Heart left ventricle (tissue), 16 donors: ENCODE results near the gene LGALS14. TPM values are rescaled to one million over a fixed set of nuclear protein-coding genes. Genes with fewer than 3 reads are reported as not detected.
A peak's percentile ranks its signal among the peaks of the same experiment; 100 is the strongest.

ENCODE experiments used
- ATAC-seq, 4 donors: fragments of 200-7000 bp; cut with Tn5 transposase; one replicate each; pipeline ENCODE4 v1.9.1; 2020 to 2022; ENCODE audit warnings: moderate library complexity in 4 of 4, mild to moderate bottlenecking in 3 of 4, moderate number of reproducible peaks in 1 of 4
- DNase-seq, 5 donors: peaks; one replicate each; pipeline ENCODE4 v3.0.0-alpha.2; 2020
- H3K27ac ChIP-seq, 12 donors: fragments of 200-600 bp; sonication (generic) in 4 of 12; one replicate each; pipeline versions ENCODE4 v1.5.0 to v1.8.0; 2016 to 2022; ENCODE audit warnings: mild to moderate bottlenecking in 2 of 12
- H3K27me3 ChIP-seq, 9 donors: fragments of 200-600 bp; sonication (generic) in 2 of 9; one replicate each; pipeline versions ENCODE4 v1.5.1 to v1.8.0; 2016 to 2022; ENCODE audit warnings: mild to moderate bottlenecking in 3 of 9
- H3K36me3 ChIP-seq, 9 donors: fragments of 200-600 bp; sonication (generic) in 2 of 9; one replicate each; pipeline versions ENCODE4 v1.5.0 to v1.8.0; 2018 to 2022; ENCODE audit warnings: mild to moderate bottlenecking in 2 of 9
- H3K4me1 ChIP-seq, 12 donors: fragments of 200-600 bp; sonication (generic) in 4 of 12; one replicate each; pipeline versions ENCODE4 v1.5.0 to v1.8.0; 2016 to 2022; ENCODE audit warnings: mild to moderate bottlenecking in 3 of 12
- H3K4me3 ChIP-seq, 12 donors: fragments of 200-600 bp; sonication (generic) in 4 of 12; one replicate each; pipeline versions ENCODE4 v1.5.0 to v1.8.0; 2017 to 2022; ENCODE audit warnings: mild to moderate bottlenecking in 9 of 12, moderate library complexity in 4 of 12
- H3K9me3 ChIP-seq, 12 donors: fragments of 200-600 bp; sonication (generic) in 4 of 12; one replicate each; pipeline versions ENCODE4 v1.5.0 to v1.8.0; 2016 to 2022; ENCODE audit warnings: mild to moderate bottlenecking in 1 of 12
- CTCF ChIP-seq, 12 donors: fragments of 200-600 bp; sonication (generic) in 4 of 12; IDR thresholded peaks; one replicate each; pipeline versions ENCODE4 v1.5.0 to v1.8.0; 2018 to 2022; ENCODE audit warnings: antibody characterized with exemption in 12 of 12, mild to moderate bottlenecking in 5 of 12
- POLR2A ChIP-seq, 2 donors: fragments of 450-650 bp; IDR thresholded peaks; one replicate each; pipeline ENCODE4 v1.6.1; 2017; ENCODE audit warnings: antibody characterized with exemption in 2 of 2, mild to moderate bottlenecking in 2 of 2, moderate library complexity in 2 of 2
- WGBS, 4 donors: extraction: QIAGEN DNeasy Blood & Tissue Kit in 2 of 4; methylation state at CpG; one replicate each; pipeline versions ENCODE4 v1.1.5 to v1.1.7; 2013 to 2018; 5-methylcytosine and 5-hydroxymethylcytosine counted together
- intact Hi-C, 10 donors: fragments of 100-400 bp; cut with DNase I; formaldehyde crosslinking; loops; one replicate each; pipeline versions ENCODE4 v1.11.1 to v1.14.2; 2022
- long read RNA-seq, 3 donors: library from polyadenylated mRNA; unstranded; transcript quantifications; one replicate each; pipeline ENCODE4 v2.0.0, GENCODE V29; 2020 to 2021
- polyA plus RNA-seq, 2 donors: library from polyadenylated mRNA; stranded (reverse); fragments of 200-250 nt; gene quantifications; one replicate each; pipeline ENCODE4 v1.2.3, GENCODE V29; 2013
- total RNA-seq, 9 donors: library from RNA; depleted of rRNA in 2 of 9; stranded (reverse); fragments of >200 nt in 2 of 9; fragmentation: NEBNext Ultra II Directional in 3 of 9; extraction: Animal tissue kit (Norgen Biotek cat#: 25700) in 3 of 9; gene quantifications; one replicate each; pipeline versions ENCODE4 v1.1.0 to v1.2.4, GENCODE V29; 2016 to 2023
- donor health status: ischemic (EF 13 %, LVEDD 7.1; RV severe dilation, severe dysfunction).
- donor health status: healthy with polysubstance abuse.
- donor health status: DM: no; HTN: yes; CAD: no.
- donor health status: DM: no; HTN: no; CAD: no.
- donor health status: ischemic (EF 25% LVEDD 6.9; RV normal size, moderate dysfunction).
- donor health status: ischemic (EF 25% LVEDD 5.7; RV mildly dilated, moderate dysfunction).
- donor health status: healthy.
- donor health status: DM: yes; HTN: yes; CAD: no.
- donor health status: ischemic (EF 35%, LVEDD 5.7; RV mildly dilated, moderate dysfunction).
- donor health status: nonischemic (EF 11% LVEDD 7.7; RV severe dilation, severe dysfunction).
- donor health status: DM: yes; HTN: yes; CAD: no.
- donor health status: PGD.
- donor health status: ischemic (EF 29% LVEDD 5.4; RV normal size, mild dysfunction).
- donor health status: nonischemic (EF 23%, LVEDD 6.1; RV moderate dilation, normal function).

LGALS14 gene
- total RNA-seq (not detected), polyA plus RNA-seq (not detected)
- long read RNA-seq, donor 1: 0 reads
- long read RNA-seq, donor 2: 0 reads
- long read RNA-seq, donor 3: 0 reads

GRCh38 chr19:39704181-39705044 lies at the start of gene LGALS14:
LGALS14 (plus strand) TSS chr19:39704481; CDS start chr19:39704529, 48 bp downstream.
- TF ChIP-seq CTCF (IDR thresholded peaks at IDR 0.05) (no peak), POLR2A (IDR thresholded peaks at IDR 0.05) (no peak)
- H3K4me1 ChIP-seq: no peaks in the 10 kb centered on the region
- intact Hi-C loops: no loop called here
- DNase-seq (no peak), ATAC-seq (peak in 1 of 4 donors; percentile 24)
- H3K27ac ChIP-seq: no peak within 1 kb of the TSS
- H3K9me3 ChIP-seq: no peaks in the 10 kb centered on the region
- no peaks in the 10 kb centered on the region for H3K36me3 ChIP-seq
- 43 to 51% (median 48%) methylated on average over 6 of the region's 6 CpGs for WGBS, 4 donors
- H3K4me3 ChIP-seq: no peak within 1 kb of the TSS
- peaks cover 0 to 18% (median 0%) of the 10 kb centered on the region in 9 donors for H3K27me3 ChIP-seq

GRCh38 chr19:39655613-39656012 lies 48.7 kb upstream of the LGALS14 start, which contains the start of gene LGALS16:
LGALS16 (plus strand) TSS chr19:39655913; CDS start chr19:39655962, 49 bp downstream.
- no peak within 1 kb of the TSS for H3K27ac ChIP-seq
- intact Hi-C loops: no loop called here
- no peaks in the 10 kb centered on the region for H3K36me3 ChIP-seq
- H3K9me3 ChIP-seq: no peaks in the 10 kb centered on the region
- ATAC-seq (no peak), DNase-seq (no peak)
- no peak within 1 kb of the TSS for H3K4me3 ChIP-seq
- TF ChIP-seq POLR2A (IDR thresholded peaks at IDR 0.05) (no peak), CTCF (IDR thresholded peaks at IDR 0.05) (no peak)
- H3K27me3 ChIP-seq: peaks cover 0 to 4% (median 0%) of the 10 kb centered on the region in 9 donors
- H3K4me1 ChIP-seq: no peaks in the 10 kb centered on the region
- WGBS, 4 donors: 38 to 51% (median 46%) methylated on average over 3 of the region's 3 CpGs

- Histone ChIP-seq H3K4me1 (no peaks in the 10 kb centered on the region), H3K4me3 (no peak overlapping the region), H3K36me3 (no peaks in the 10 kb centered on the region), H3K27me3 (peaks cover 0 to 22% (median 0%) of the 10 kb centered on the region in 9 donors), H3K27ac (no peak overlapping the region), H3K9me3 (no peaks in the 10 kb centered on the region)
- 66 to 76% (median 71%) methylated on average over 4 of the region's 4 CpGs for WGBS, 4 donors
- ATAC-seq (no peak), DNase-seq (no peak)
- intact Hi-C loops: no loop called here
- TF ChIP-seq POLR2A (IDR thresholded peaks at IDR 0.05) (no peak), CTCF (IDR thresholded peaks at IDR 0.05) (no peak)
Measured at GRCh38 chr19:39659791-39660190, 44.5 kb upstream of the LGALS14 start.

- WGBS, 4 donors: 58 to 76% (median 71%) methylated on average over 4 of the region's 4 CpGs
- ATAC-seq (no peak), DNase-seq (no peak)
- H3K27me3 ChIP-seq: peaks cover 0 to 22% (median 0%) of the 10 kb centered on the region in 9 donors
- intact Hi-C loops: no loop called here
- H3K36me3 ChIP-seq: no peaks in the 10 kb centered on the region
- H3K9me3 ChIP-seq: no peaks in the 10 kb centered on the region
- H3K4me3 ChIP-seq: no peak overlapping the region
- no peak overlapping the region for H3K27ac ChIP-seq
- H3K4me1 ChIP-seq: no peaks in the 10 kb centered on the region
- TF ChIP-seq POLR2A (IDR thresholded peaks at IDR 0.05): no peak
Measured at GRCh38 chr19:39660661-39661060, 43.6 kb upstream of the LGALS14 start.
